GM18508 (cell line): Measurements from ENCODE around the gene ANKRD11.

Experiments used
- ATAC-seq: cut with Tn5 transposase; IDR thresholded peaks from one replicate; pipeline ENCODE4 v1.9.1; 2021; ENCODE audit warnings: moderate number of reproducible peaks; ENCODE audit not compliant: insufficient read depth, unreplicated experiment

Gene ANKRD11

DNA sequence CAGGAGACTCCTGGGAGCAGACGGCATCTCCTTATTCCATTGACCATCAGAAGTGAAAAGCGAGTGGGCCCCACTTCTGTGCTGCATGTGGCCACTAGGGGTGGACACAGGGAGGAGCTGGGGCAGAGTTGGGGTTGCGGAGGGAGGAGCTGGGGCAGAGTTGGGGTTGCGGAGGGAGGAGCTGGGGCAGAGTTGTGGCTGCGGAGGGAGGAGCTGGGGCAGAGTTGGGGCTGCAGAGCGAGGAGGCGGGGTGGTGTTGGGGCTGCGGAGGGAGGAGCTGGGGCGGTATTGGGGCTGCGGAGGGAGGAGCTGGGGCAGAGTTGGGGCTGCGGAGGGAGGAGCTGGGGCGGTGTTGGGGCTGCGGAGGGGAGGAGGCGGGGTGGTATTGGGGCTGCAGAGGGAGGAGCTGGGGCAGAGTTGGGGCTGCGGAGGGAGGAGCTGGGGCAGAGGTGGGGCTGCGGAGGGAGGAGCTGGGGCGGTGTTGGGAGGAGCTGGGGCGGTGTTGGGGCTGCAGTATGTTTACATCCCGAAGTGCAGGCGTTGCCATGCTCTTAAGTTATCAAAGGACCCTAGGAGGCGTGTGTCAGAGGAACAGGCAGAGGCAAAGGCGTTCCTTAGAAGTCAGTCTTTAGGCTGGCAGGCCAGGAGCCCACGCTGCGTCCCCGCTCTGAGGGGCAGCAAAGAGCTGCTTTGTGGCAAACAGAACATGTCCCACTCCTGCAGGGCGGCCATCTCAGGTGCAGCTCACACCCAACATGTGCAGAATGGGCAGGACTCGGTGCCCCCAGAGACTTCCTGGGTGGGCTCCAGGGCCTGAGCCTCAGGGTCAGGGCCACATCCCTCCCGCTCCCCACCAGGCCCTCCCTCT lies 196.9 kb downstream of the ANKRD11 start:
- no peak for ATAC-seq

DNA sequence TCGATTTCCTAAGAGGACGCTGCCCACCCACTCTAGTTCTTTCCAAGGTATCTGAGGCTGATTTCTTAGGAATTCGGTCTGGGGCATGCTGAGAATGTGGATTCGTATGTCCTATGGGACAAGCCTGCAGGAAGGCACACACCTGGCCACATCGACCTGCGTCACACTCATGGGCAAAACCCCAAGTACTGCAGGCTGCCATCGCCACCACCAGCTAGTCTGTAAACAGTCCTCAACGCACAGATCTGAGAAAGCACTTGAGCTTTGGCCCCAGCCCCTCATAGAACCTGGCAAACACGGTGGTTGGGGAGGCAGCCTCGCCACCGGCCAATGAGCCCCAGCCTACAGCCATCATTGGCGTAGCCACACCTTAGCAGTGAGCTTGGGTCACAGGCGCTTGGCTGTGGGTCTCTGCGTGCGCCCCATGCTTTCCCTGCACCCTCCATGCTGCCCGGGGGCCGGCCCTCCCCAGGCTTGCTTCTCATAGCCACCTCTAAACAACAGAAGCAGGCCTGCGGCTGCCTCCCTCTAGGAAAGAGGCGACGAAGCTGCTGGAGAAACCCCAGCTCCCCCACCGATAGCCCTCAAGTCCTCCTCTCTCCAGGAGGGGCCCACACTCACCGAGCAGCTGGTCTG lies 197.8 kb downstream of the ANKRD11 start:
- ATAC-seq, result no peak

DNA sequence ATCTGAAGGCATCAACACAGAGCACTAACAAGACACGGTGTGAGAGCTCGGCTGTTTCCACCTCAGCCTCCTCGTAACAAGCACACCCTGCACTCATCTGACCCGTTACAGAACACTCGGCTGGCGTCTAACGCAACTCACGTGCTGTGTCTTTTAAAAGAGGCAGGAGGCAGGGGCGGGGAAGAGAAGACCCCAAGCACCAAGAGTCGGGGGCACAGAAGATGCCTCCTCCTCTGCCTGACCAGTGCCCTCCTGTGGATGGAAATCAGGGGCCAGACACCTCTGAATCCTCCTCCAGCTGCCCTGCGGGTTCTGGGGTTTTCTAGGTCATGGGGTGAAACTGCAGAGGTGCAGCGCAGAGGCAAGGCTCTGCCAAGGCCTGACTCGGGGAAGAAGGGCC lies 198.6 kb downstream of the ANKRD11 start:
- ATAC-seq, result no peak

DNA sequence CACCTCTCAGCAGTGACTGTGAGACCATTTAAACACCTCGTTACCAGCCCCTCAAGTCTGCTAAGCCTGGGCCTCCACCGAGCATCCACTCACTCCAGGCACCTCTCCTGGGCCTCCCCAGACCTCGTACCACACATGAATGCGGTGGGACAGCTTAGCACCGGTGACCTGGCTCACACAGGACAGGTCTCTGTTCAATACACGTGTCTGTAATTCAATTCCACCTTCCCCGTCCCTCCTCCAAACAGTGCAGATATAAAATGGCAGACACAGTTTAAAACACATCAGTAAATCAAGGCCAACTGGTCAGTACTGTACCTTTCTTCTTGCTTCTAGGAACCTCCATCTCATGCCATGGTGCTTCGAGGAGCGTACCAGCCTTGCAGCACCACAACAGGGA lies 199.0 kb downstream of the ANKRD11 start:
- ATAC-seq, result no peak

DNA sequence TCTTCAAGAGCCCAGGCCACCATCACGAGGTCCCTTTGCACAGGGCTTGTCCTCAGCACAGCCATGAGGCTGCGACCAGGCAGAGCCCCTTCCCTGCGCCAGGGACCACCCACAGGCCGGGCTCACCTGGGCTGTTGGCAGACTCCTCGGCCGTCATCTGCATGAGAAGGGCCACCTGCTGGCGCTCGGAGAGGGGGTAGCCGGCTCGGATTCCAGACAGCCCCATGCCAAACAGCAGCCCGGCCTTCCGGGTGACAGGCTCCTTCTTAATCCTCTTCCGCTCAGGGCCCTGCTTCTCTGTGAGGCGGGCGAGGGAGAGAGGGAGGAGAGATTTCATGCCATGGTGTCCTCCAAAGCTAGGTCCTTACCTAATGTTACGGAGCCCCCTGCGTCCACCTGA lies 199.5 kb downstream of the ANKRD11 start:
- no peak for ATAC-seq

DNA sequence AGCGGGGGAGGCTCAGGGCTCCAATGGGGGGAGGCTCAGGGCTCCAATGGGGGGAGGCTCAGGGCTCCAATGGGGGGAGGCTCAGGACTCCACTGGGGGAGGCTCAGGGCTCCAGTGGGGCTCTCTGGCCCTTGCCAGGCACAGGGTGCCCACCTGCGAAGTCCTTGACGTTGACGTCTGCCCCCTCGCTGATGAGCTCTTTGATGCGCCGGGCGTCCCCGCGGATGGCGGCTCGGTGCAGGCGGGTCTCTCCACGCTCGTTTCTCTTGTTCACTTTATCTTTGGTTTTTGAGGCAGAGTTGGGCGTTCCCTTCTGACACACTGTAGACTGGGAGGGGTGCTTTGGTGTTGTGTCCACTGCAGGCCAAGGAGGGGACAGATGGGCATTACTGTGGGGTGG lies 199.9 kb downstream of the ANKRD11 start:
- ATAC-seq, result no peak

DNA sequence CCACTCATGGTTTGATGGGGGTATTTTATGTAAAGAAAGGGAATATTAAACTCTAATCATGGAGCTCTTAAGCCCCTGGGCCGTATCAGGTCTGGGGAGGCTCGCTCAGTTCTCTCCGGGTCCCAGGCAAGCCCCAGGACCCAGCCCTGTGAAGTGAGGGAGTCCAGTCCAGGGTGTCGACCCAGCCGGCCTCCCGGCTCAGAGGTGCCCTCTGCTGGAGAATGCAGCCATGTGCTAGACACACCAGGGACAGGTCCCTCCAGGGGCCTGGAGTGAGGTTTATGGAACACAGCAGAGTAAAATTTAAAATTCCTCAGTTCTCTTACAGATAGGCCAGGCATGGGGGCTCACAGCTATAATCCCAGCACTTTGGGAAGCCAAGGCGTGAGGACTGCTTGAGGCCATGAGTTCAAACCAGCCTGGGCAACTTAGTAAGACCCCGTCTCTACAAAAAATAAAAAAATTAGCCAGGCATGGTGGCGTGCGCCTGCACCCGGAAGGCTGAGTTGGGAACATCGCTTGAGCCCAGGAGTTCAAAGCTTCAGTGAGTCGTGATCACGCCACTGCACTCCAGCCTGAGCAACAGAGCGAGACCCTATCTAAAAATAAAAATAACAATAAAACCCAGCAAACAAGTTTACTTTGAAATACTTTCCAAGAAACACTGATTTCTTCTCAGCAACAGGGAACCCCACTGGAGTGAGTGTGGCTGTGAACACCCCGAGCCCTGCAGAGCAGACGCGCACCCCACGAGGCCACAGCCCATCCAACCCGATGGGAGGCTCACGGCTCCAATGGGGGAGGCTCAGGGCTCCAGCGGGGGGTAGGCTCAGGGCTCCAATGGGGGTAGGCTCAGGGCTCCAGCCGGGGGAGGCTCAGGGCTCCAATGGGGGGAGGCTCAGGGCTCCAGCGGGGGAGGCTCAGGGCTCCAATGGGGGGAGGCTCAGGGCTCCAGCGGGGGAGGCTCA lies 200.6 kb downstream of the ANKRD11 start:
- ATAC-seq, result no peak

DNA sequence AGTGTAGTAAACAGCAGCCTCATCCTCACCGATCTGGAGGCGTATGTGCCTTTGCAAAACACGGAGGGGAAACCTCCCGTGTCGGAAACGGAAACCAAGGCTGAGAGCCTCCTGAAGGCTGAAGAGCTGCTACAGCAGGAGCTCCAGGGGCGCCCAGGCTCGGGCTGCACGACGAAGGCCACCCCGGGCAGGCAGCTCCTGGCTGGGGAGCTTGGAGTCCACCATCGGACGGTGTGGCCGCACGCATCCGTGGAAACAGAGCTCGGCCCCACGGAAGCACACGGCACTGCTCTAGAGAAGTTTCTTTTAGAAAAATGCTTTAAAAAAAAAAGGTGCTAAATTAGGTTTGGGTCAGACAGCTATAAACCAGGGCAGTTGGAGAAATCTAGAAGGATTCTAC lies 201.4 kb downstream of the ANKRD11 start:
- ATAC-seq, result no peak

DNA sequence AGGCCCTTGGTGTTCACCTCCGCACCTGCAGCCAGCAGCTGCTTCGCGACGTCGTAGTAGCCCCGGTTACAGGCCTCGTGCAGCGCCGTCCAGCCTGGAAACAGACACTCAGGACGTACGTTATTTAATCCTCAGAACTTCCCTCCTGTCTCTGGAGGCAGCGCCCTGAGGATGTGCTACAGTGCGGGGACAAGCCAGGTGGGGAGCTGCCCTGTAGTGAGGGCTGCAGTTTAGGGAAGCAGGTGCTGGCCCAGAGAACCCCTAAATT lies 201.8 kb downstream of the ANKRD11 start:
- no peak for ATAC-seq

DNA sequence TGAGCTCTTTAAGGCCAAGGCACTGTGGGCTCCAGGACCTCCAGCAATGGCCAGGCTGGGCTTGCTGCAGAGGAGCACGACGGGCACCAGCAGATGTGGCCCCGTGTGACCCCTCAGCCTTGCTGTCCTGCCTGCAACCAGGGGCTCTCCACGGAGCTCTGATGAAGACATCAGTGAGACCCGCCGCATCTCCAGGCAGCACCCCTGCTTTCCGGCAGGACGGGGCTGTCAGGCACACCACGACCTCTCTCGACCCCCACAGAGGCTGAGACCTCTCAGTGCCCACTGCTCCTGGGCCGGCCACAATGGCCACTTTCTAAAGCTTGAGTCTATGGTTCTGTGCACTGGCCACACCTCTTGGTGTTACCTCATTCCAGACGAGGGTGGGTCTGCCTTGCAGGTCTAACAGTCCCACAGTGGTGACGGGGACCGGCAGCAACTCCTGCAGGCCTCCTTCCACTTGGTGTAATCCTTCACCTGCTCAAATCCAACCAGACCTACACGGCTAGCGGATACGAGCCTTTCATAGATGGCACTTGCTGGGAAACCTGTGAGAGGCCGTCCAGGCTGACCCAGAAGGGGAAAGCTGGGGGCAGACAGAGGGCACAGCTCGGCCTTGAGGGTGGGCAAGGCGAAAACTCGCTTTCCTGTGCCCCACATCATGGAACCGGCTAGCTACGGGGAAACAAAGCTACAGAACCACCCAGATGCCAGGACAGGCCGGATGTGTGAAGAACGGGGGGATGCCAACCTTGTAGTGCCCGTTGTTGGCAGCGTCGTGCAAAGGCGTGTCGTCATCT lies 202.4 kb downstream of the ANKRD11 start:
- ATAC-seq, result no peak

DNA sequence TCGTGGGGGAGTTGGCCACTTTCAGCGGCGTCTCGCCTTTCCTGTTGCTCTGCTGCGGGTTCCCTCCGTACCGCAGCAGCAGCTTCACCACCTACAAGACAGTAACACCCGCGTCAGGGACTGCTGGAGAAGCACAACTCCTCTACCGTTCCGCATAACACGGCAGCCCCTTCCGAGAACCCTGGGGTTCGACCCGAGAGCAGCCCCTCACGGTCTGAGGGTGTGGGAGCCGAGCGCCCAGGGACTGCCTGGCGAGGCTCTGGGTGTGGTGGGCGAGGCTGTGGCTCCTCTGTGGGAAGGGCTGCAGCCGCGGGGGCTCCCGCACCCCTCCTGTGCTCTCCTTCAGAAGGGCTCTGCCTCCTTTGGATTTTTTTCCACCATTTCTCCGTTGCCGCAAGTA lies 204.3 kb downstream of the ANKRD11 start:
- ATAC-seq, result no peak

DNA sequence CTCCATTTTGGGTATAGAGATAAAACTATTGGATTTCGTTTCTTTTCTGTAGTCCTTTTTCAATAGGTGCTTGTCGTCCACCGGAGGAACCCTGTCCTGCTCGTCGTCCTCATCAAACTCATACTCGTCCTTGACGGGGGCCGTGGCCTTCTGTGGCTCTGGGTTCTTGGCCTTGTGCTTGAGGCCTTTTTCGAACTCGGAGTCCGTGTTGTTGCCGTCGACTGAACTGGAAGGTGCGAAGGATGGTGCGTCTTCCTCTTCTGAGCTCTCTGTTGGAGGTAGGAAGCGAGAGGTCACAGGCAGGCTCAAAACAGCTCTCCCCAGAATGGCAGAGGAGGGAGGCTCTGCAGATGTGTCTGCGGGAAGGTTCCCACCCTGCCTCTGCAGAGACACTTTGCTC lies 205.0 kb downstream of the ANKRD11 start:
- no peak for ATAC-seq

DNA sequence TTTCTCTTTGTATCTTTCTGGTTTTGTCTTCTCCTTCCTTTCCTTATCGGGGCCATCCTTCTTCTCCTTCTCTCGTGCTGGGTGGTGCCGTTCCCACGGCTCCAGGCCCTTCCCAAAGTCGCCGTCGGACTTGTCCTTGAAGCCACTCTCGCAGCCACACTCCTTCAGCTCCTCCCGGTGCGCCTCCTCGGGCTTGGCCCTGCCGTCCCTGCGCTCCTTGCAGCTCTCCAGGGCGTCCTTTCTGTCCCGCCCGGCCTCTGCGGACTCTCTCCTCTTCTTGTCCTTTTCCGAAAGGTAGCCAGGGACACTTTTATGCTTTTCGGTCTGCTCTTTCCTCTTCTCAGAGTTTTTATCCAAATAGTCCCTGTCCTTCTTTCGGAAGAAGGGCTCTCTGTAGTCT lies 206.9 kb downstream of the ANKRD11 start:
- no peak for ATAC-seq

DNA sequence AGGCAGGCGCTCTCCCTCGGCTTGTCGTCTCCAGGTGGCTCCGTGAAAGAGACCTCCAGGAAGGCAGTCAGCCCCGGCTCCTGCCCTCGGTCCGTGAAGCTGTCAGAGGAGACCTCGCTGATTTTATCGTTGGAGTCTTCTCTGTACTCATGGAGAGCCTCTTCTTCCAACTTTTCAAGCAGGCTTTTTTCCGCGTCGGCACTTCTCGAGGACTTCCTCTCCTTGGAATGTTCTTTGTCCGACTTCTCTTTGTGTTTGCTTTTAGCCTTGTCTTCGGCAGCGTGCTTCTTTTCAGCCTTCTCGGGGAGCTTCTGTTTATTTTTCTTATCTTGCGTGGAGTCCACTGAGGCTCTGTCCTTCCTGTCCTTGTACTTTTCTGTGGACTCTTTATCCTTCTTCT lies 207.8 kb downstream of the ANKRD11 start:
- no peak for ATAC-seq

DNA sequence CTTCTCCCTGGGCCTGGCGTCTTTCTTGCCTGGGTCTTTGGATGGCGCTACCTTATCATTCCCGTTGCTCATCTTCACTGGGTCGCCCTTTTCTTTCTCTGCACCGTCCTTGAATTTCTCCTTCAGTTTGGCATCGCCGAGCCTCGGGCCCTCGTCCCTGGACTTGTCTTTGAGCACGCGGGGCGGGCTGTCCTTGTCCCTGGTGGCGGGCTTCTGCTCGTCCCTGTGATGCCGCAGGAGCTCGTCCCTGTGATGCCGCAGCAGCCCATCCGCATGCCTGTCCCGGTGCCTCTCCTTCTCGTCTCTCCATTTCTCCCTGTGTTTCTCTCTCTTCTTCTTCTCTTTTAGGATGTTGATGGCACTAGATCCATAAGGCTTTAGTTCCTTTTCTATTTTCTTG lies 208.5 kb downstream of the ANKRD11 start:
- no peak for ATAC-seq

DNA sequence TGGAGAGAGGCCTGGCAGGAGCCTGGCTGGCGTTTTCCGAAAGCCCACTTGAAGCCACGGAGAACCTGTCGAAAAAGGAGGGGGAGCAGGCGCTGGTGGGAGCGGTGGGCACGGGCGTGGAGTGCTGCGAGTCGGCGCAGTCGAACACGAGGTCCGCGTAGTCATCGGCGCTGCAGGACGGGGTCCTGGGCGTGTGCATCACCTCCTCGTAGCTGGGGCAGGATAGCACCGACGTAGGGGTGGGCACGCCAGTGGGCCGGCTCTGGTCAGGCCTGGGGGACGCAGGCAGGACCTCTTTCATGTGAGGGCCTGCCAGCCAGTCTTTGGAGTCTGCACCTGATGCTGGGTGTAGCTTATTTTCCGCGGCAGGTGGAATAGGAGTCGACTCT lies 209.2 kb downstream of the ANKRD11 start:
- no peak for ATAC-seq

DNA sequence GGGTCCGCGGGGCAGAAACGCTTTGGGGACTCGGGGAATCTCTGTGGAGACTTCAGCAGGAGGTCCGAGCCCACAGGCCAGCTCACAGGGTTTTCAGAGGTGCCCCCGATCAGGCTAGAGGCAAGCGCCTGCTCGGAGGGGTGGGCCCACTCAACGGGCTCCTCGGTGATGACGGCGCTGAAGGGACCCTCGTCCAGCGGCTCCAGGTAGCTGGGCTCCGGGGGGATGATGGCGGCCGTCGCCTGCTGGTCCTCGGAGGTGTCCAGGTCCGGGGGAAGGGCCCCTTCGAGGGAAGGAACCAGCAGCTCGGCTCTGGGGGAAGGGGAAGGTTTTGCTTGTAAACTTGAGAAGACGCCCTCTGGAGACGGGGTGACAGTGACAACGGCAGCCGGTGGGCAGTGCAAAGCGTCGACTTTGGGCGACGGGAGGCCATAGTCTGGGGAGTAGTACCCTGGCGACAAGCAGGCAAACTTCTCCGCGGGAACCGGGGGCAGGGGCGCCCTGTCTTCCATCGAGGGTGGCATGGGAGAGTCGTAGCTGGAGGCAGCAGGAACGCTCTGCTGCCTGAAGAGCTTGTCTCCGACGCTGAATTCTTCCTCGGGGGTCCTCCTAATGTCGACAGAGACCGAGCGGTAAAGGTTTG lies 209.7 kb downstream of the ANKRD11 start:
- no peak for ATAC-seq

DNA sequence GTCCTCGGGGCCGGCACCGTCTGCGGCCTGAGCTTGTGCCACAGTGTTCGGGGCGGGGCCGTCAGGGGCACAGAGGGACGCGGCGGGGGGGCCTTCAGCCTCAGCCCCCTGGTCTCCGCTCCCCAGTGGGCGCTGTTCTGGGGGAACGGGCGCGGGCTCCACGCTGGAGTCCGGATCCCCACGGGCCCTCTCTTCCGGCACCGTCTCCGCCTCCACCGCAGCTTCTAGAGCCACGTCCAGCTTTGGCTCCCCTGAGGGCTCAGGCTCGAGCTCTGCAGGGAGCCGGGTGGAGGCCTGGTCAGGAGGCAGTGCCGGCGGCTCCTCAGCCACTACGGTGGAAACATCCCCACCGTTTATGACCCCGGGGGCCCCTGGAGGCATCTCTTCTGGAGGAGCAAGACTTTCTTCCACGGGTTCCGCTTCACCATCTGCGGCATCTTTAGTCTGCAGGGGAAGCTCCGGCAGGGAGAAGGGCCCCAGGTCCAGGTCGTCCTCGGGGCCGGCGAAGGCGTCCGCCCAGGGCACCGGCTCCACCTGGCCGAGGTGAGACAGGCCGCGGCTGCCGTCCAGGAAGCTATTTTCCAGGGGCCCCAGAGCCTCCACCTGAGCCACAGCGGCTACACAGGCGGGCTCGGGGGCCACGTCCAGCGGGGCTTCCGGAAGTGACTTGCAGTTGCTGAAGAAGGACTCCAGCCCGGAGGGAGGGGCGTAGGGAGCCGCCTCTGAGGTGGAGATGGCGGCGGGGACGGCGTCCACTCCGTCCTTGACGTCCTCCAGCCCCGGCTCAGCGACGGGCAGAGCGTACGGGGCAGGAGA lies 210.5 kb downstream of the ANKRD11 start:
- ATAC-seq, result no peak
